GM18951 (cell line): Measurements from ENCODE around the gene SPATA1.

ENCODE experiments used
- POLR2A ChIP-seq: IDR thresholded peaks from 4 replicates; pipeline ENCODE4 v1.6.1; 2011; ENCODE audit warnings: mild to moderate bottlenecking; ENCODE audit not compliant: insufficient read length, insufficient read depth; ENCODE audit errors: extremely low read depth
- in situ Hi-C: fragments of 300-500 bp; cut with MboI; formaldehyde crosslinking; loops from one replicate; pipeline ENCODE4 v1.12.0; 2022; ENCODE audit warnings: low sequenced_read_pairs, mixed read lengths, inconsistent platforms; ENCODE audit not compliant: unreplicated experiment

SPATA1 gene

GRCh38 chr1:84613887-84614286 lies 107.7 kb downstream of the SPATA1 start:
- in situ Hi-C loops: loop anchor here (10.0 to 25.0 kb wide), 2 partner anchors 179 to 477 kb away; partner anchors contain the start of gene PRKACB
- no peak for TF ChIP-seq POLR2A

- no peak for TF ChIP-seq POLR2A
- in situ Hi-C loops: loop anchor here (10.0 to 25.0 kb wide), 2 partner anchors 181 to 478 kb away; partner anchors contain the start of gene PRKACB
These were observed 109.6 kb downstream of the SPATA1 start for GRCh38 chr1:84615790-84616189.
